ENCODE results near the gene TBCE. TPM values are rescaled to one million over a fixed set of nuclear protein-coding genes. Genes with fewer than 3 reads are reported as not detected.

Gene TBCE
- total and polyA plus RNA-seq, 9 of the 15 experiments (the other 6 are each of a cell fraction or from before 2014, with no cell fraction given): 52.6 to 92.1 (median 82.1) TPM

DNA sequence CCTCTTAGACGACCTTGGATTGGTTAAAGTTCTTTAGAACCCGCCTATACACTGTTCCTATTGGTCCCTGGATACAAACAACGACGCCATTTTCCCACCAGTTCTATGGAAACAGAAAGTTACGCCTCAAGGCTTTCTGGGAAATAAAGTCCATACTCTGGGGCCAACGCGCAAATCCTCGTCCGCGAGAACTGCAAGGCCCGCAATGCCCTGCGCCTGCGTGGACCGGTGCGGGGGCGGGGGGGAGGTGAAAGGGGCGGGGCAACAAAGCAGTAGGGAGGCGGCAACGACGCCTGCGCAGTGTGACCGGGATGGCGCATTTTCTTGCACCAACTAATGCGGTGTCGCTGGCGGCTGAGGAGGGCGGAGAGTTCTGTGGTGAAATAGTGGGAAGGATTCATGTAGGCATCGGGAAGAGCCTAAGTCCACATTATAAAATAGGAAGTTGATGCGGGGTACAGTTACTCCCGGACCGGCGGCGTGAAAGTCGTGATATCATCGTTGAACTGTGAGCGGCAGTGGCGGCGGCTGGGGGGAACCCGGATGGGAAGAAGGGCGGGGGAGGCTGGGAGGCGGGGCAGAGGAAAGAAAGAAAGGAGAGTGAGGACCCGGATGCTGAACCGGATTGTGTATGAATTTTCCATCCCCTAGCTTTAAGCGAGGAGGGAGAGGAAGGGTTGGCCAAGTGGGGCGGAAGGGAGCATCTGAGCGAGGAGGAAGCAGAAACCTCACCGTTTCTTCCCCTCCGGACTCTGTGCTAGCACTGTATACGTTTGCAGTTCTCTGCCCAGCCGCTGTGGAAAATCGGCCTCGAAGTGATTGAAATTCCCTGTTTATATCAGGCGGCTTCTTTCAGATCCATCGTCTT lies 38.7 kb upstream of the TBCE start, which contains the start of gene GGPS1 (continued):
- TF ChIP-seq, protein P1, sequence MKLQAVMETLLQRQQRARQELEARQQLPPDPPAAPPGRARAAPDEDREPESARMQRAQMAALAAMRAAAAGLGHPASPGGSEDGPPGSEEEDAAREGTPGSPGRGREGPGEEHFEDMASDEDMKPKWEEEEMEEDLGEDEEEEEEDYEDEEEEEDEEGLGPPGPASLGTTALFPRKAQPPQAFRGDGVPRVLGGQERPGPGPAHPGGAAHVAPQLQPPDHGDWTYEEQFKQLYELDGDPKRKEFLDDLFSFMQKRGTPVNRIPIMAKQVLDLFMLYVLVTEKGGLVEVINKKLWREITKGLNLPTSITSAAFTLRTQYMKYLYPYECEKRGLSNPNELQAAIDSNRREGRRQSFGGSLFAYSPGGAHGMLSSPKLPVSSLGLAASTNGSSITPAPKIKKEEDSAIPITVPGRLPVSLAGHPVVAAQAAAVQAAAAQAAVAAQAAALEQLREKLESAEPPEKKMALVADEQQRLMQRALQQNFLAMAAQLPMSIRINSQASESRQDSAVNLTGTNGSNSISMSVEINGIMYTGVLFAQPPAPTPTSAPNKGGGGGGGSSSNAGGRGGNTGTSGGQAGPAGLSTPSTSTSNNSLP (IDR thresholded peaks at IDR 0.05; ENCODE audit: borderline replicate concordance, low read depth, low read length): no peak
- no peak for TF ChIP-seq KAT2B (IDR thresholded peaks at IDR 0.05; ENCODE audit: low read depth, low read length)
- TF ChIP-seq, protein P2, sequence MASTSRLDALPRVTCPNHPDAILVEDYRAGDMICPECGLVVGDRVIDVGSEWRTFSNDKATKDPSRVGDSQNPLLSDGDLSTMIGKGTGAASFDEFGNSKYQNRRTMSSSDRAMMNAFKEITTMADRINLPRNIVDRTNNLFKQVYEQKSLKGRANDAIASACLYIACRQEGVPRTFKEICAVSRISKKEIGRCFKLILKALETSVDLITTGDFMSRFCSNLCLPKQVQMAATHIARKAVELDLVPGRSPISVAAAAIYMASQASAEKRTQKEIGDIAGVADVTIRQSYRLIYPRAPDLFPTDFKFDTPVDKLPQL (IDR thresholded peaks at IDR 0.05; ENCODE audit: extremely low read depth, insufficient read length): peak; percentile 65
- TF ChIP-seq, protein P3, sequence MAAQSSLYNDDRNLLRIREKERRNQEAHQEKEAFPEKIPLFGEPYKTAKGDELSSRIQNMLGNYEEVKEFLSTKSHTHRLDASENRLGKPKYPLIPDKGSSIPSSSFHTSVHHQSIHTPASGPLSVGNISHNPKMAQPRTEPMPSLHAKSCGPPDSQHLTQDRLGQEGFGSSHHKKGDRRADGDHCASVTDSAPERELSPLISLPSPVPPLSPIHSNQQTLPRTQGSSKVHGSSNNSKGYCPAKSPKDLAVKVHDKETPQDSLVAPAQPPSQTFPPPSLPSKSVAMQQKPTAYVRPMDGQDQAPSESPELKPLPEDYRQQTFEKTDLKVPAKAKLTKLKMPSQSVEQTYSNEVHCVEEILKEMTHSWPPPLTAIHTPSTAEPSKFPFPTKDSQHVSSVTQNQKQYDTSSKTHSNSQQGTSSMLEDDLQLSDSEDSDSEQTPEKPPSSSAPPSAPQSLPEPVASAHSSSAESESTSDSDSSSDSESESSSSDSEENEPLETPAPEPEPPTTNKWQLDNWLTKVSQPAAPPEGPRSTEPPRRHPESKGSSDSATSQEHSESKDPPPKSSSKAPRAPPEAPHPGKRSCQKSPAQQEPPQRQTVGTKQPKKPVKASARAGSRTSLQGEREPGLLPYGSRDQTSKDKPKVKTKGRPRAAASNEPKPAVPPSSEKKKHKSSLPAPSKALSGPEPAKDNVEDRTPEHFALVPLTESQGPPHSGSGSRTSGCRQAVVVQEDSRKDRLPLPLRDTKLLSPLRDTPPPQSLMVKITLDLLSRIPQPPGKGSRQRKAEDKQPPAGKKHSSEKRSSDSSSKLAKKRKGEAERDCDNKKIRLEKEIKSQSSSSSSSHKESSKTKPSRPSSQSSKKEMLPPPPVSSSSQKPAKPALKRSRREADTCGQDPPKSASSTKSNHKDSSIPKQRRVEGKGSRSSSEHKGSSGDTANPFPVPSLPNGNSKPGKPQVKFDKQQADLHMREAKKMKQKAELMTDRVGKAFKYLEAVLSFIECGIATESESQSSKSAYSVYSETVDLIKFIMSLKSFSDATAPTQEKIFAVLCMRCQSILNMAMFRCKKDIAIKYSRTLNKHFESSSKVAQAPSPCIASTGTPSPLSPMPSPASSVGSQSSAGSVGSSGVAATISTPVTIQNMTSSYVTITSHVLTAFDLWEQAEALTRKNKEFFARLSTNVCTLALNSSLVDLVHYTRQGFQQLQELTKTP (IDR thresholded peaks at IDR 0.05; ENCODE audit: low read depth in 1 of 2, partially characterized antibody in 2 of 2): peak; percentile 23 to 97
- peak; percentile 53; the same call in 1 of the 2 replicates for TF ChIP-seq MIER1 (IDR thresholded peaks at IDR 0.05; ENCODE audit: low read depth)
- TF ChIP-seq, protein P4, sequence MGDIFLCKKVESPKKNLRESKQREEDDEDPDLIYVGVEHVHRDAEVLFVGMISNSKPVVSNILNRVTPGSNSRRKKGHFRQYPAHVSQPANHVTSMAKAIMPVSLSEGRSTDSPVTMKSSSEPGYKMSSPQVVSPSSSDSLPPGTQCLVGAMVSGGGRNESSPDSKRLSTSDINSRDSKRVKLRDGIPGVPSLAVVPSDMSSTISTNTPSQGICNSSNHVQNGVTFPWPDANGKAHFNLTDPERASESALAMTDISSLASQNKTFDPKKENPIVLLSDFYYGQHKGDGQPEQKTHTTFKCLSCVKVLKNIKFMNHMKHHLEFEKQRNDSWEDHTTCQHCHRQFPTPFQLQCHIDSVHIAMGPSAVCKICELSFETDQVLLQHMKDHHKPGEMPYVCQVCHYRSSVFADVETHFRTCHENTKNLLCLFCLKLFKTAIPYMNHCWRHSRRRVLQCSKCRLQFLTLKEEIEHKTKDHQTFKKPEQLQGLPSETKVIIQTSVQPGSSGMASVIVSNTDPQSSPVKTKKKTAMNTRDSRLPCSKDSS (IDR thresholded peaks at IDR 0.05; ENCODE audit: low read depth, partially characterized antibody): no peak
- TF ChIP-seq CBX8 (IDR thresholded peaks at IDR 0.05; ENCODE audit: borderline replicate concordance, extremely low read depth, low read depth, low read length, poor library complexity, severe bottlenecking): no peak
- TF ChIP-seq GABPA (tag; conservative IDR thresholded peaks at IDR 0.05; ENCODE audit: low read depth): peak; percentile 96
- no peak for TF ChIP-seq HNRNPH1 (optimal IDR thresholded peaks at IDR 0.05; ENCODE audit: low read depth, low read length)
- TF ChIP-seq, protein P5, sequence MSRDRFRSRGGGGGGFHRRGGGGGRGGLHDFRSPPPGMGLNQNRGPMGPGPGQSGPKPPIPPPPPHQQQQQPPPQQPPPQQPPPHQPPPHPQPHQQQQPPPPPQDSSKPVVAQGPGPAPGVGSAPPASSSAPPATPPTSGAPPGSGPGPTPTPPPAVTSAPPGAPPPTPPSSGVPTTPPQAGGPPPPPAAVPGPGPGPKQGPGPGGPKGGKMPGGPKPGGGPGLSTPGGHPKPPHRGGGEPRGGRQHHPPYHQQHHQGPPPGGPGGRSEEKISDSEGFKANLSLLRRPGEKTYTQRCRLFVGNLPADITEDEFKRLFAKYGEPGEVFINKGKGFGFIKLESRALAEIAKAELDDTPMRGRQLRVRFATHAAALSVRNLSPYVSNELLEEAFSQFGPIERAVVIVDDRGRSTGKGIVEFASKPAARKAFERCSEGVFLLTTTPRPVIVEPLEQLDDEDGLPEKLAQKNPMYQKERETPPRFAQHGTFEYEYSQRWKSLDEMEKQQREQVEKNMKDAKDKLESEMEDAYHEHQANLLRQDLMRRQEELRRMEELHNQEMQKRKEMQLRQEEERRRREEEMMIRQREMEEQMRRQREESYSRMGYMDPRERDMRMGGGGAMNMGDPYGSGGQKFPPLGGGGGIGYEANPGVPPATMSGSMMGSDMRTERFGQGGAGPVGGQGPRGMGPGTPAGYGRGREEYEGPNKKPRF (IDR thresholded peaks at IDR 0.05; ENCODE audit: low read depth, low read length): no peak
- TF ChIP-seq CXXC5 (CRISPR knock-in tag; IDR thresholded peaks at IDR 0.05): peak; percentile 79
- TF ChIP-seq, protein P6, sequence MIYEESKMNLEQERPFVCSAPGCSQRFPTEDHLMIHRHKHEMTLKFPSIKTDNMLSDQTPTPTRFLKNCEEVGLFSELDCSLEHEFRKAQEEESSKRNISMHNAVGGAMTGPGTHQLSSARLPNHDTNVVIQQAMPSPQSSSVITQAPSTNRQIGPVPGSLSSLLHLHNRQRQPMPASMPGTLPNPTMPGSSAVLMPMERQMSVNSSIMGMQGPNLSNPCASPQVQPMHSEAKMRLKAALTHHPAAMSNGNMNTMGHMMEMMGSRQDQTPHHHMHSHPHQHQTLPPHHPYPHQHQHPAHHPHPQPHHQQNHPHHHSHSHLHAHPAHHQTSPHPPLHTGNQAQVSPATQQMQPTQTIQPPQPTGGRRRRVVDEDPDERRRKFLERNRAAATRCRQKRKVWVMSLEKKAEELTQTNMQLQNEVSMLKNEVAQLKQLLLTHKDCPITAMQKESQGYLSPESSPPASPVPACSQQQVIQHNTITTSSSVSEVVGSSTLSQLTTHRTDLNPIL (CRISPR knock-in tag; IDR thresholded peaks at IDR 0.05): no peak
